Measurements from ENCODE around the gene GNA15.
A peak's percentile ranks its signal among the peaks of the same experiment; 100 is the strongest.

The GNA15 gene

GRCh38 chr19:3106509-3107141 is 29.2 kb upstream of the GNA15 start:
- no peak for DNase-seq

GRCh38 chr19:3107658-3108057 is 28.2 kb upstream of the GNA15 start:
- no peak for DNase-seq

DNA sequence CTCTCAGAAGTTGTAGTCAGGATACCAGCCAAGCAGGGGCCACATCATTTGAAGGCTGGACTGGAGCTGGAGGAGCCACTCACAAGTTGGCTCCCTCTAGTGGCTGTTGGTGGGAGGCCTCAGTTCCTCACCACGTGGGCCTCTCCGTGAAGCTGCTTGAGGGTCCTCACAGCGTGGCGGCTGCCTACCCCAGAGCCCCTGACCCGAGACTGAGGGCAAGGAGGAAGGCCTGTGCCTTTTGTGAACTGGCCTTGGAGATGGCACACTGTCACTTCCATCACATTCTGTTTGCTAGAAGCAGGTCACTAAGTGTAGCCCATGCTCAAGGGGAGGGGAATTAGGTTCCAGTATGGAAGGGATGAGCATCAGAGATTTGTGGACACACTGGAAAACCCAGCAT is 27.1 kb upstream of the GNA15 start:
- DNase-seq: peak; percentile 77

DNA sequence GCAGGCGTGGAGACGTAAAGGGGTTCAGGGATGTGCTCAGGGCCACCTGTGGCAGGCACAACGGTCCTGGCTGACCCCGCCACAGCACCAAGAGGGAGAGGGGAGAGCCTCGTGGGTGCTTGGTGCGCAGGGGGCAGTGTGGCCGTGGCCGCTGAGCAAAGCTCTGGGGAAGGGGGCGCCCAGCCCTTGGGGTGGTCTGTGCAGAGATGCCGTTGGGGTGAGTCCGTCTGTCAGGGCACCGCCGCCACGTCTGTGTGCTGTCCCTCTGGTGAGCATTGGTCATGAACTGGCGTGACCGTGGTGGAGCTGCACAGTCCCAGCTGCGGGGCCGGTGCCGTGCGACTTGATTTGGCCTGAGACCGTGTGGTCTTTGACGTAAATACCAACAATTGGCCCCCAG is 26.3 kb upstream of the GNA15 start:
- no peak for DNase-seq

DNA sequence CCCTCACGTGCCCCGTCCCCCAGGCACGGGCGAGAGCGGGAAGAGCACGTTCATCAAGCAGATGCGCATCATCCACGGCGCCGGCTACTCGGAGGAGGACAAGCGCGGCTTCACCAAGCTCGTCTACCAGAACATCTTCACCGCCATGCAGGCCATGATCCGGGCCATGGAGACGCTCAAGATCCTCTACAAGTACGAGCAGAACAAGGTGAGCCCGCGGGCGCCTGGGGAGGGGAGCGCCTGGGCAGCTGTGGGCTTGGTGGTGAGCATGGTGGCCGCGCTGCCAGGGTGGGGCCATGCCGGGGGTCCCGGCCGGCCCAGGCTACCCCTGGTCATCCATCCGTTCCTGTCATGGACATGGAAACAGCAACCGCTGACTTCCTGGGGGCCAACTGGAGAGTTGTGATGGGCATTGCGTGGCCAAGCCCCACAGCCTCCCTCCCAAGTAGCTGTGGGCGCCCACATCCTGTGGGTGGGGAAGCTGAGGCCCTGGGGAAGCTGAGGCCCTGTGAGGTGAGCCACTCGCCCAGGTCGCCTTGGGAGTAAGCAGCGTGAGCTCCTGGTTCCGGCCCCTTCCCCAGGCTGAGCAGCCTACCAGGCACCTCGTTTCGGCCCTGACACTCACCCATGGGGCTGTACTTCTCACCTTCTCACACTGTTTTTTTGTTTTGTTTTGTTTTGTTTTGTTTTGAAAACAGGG is 25.6 kb upstream of the GNA15 start:
- DNase-seq: peak; percentile 24

DNA sequence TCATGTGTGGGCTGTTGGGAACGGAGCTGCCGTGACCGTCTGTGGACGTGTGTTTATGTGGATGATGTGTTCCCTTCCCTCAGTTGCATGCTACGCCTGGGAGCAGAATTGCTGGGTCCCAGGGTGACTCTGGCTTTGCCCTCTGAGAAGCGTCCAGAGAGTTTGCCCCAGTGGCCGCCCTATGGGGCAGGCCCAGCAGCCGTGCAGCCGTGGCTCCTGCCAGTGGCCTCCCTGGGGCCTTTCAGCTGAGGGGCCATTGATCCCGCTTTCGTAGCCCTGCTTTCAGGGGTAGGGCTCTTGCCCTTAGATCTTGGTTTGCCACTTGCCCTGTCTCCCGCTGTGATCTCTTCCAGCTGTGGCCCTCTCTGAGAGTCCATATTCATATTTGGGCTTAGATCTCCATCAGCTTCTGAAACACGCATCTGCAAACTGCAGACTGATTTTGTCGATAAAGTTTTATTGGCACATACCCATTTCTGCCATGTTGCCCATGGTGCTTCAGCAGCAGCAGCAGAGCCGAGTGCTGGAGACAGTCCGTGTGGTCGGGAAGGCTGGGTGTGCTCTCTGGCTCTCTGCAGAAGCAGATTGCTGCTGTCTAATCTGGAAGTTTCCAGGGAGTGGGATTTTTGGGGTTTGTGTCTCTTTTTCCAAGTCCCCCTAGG is 24.1 kb upstream of the GNA15 start:
- no peak for DNase-seq

DNA sequence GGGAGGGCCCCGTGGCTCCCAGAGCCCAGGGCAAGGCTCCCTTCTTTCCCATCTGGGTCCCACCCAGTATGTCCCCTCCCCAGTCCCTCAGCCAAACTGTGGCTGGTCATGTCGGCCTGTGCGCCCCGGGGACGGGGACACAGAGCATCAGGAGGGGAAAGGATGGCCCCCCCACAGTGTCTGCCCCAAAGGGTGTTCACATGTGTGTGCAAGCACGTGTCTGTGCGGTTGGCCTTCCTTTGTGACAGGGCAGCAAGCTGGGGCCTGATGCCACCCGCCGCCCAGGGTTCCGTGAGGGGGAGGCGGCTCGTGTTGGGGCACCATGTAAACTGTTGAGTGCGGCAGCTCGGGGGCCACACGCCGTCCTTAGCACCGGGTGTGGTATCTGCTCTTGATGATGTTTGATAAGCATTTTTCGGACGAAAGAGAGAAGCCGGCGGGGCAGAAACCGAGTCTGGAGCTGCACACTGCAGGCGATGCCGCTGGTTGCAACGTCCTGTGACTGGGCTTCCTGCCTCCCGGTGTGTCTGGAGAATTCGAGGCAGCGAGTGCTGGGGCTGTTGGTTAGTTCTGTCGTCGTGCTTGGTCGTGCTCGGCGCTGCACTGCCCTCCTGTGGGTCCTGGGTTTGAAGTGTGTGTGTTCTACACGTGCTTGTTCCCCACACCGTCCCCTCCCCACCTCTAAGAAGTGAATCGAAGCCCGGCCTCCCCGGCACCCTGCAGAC is 23.3 kb upstream of the GNA15 start:
- DNase-seq: no peak

- no peak for DNase-seq
These were observed 22.5 kb upstream of the GNA15 start for GRCh38 chr19:3113100-3114017.

- no peak for DNase-seq
These were observed 21.7 kb upstream of the GNA15 start for GRCh38 chr19:3114018-3114726.

- DNase-seq: no peak
These were observed 21.0 kb upstream of the GNA15 start for GRCh38 chr19:3114811-3115210.

DNA sequence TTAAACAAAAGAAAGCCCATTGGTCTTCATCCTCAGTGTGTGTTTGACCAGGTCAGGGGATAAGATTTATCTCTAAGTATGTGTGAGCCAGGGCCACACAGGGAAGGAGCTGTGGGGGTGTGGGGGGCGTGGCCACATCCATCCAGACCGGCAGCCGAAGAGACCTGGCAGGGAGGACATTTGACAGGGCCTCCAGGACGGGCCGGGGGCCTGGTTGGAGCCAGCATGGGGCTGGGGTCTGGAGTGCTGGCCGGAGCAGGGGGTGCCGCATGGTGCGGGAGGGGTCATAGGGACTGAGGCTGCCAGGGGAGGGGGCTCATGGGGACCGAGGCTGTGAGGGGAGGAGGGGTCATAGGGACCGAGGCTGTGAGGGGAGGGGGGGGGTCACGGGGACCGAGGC is 20.4 kb upstream of the GNA15 start:
- no peak for DNase-seq

DNA sequence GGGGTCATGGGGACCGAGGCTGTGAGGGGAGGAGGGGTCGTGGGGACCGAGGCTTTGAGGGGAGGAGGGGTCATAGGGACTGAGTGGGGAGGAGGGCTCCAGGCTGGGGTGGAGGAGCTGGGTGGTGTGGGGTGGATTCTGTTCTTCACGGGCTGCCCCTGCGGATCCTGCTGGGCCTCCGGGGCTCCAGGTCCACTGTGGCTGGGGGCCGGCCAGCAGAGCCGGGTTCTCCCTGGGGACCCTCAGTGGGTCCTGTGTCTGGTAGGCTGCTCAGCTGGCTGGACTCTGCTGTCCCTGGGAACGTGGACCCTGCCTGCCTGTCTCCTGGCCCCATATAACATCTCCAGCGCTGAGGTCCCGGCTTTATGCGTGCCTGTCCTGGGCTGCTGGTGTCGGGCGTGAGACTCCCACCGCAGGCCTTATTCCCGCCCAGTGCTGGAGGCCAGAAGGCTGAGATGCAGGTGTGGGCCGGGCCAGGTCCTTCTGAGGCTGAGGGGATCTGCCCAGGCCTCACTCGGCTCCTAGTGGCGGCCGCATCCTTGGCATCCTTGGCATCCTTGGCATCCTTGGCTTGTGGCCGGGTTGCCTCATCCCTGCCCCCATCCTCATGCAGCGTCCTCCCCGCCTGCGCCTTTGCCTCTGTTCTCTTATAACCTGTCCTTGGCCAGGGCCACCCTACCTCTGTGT is 19.8 kb upstream of the GNA15 start:
- no peak for DNase-seq

DNA sequence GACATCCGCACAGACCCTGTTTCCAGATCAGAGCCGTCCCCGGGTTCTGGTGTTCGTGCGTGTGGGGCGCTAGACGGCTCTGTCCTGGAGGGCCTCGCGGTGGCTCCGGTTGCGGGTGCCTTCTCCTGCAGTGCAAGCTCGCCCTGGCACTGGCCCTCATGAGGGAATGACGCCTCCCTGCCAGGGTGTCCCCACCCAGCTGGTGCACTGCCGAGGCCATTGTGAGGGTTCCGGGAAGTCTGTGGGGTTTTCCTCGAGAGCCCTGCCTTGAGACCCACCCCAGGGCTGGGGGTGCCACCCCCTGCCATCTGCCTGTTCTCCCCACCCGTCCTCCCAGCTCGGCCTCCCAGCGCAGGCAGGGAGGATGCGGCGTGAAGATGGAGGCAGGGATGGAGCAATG is 19.2 kb upstream of the GNA15 start:
- no peak for DNase-seq

GRCh38 chr19:3117716-3118115 is 18.1 kb upstream of the GNA15 start:
- DNase-seq: no peak

DNA sequence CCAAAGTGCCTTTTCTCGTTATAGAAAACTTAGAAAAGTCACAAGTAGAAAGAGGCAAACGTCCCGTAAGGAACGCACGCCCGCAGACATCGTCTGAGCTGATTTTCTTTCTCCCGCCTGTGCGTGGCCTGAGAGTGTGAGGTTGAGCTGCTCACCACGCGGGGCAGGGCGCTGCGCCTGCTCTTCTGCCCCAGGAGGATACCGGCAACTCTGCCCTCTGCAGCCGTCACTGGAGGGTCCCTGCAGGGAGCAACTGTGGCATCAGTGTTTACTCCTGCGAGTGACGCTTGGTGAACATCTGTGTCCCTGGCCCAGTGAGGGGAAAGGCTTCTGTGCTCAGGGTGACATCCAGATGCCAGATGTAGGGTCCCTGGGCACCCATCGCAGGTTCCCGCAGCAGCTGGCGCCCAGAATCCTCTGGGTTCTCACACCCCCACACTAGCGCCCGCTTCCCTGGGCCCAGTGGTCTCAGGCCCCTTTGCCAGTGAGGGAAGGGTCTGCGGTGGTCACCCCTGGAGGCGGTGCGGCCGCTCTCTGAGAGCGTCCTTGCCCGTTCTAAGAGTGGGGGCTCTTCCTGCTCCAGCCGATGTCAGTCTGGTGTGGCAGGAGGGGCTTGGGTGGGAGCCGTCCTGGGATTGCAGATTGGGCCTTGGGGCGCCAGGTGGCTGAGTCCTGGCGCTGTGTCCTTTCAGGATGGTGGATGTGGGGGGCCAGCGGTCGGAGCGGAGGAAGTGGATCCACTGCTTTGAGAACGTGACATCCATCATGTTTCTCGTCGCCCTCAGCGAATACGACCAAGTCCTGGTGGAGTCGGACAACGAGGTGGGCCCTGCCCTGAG is 17.4 kb upstream of the GNA15 start:
- DNase-seq: no peak

DNA sequence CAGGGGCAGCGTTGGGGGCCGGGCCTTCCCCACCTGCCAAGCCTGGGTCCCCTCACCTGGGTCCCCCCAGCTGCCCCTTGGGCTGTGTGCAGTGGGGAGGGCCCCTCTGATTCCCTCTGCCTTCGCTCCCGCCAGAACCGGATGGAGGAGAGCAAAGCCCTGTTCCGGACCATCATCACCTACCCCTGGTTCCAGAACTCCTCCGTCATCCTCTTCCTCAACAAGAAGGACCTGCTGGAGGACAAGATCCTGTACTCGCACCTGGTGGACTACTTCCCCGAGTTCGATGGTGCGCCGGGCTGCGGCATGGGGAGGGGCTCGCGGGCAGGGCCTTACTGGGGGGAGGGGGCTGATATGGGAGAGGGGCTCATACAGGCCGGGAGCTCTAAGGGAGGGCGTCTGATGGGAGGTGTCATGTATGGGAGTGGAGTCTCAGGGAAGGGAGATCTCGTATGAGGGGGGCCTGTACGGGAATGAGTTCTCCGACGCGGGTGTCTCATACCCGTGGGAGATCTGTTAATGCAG is 16.7 kb upstream of the GNA15 start:
- DNase-seq: no peak

DNA sequence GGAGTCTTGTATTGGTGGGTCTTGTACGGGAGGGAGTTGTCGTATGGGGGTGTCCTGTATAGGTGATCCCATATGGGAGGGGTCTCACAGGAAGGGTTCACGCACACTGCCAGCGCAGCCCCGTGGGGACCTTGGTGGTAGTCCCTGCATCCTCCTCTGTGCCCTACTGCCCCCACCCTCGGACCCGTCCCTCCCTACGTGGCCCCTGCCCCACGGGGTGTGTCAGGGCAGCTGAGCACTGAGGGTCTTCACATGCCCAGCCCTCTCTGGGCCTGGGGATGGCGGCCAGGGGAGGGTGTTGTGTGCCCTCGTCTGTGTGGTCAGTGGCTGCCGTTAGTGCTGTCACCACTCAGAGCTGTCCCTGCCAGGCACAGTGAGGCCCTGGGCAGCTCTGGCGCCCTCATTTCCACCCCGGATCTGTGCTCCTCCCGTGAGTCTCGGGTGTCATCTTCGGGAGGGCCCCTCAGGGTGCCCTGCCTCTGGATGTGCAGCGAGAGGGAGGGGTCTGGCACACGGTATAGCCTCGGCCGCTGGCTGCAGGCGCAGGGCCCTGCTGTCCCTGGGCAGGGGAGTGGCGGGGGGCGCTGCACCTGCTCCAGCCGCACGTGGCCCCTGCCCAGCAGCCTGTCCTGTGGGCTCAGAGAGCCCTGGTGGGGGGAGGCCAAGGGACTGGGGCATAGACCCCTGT is 16.0 kb upstream of the GNA15 start:
- no peak for DNase-seq

DNA sequence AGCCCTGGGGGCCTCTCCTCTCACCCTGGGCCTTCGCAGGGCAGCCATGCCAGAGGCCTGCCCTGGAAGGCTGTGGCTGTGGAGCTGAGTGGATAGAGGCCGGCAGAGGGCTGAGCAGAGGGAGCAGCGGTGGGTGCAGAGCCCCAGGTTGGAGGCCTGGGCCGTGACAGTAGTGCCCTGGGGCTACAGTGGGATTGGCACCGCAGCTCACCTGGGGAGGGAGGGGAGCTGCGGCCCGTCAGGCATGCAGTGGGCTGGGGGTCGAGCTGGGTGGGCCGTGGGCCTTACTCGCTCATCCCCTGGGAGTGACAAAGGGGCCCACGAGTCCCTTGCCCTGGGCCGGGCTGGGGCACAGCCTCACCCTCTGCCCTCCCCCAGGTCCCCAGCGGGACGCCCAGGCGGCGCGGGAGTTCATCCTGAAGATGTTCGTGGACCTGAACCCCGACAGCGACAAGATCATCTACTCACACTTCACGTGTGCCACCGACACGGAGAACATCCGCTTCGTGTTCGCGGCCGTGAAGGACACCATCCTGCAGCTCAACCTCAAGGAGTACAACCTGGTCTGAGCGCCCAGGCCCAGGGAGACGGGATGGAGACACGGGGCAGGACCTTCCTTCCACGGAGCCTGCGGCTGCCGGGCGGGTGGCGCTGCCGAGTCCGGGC is 15.1 kb upstream of the GNA15 start:
- no peak for DNase-seq

DNA sequence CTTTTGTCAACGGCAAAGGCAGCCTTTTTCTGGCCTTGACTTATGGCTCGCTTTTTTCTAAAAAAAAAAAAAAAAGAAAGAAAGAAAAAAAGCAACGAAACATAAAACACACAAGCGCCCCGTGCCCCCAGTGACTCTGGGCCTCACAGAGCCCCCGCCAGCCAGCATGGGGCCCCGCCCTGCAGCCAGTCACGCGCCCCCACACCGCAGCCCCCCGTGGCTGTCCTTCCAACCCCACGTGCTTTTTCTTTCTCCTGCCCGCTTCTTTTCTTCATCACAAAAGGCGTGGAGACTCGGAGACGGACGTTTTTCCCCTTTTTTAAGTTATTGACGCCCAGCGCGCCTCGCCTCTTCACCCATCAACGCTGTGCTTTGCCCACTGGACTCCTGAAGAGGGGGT is 14.4 kb upstream of the GNA15 start:
- no peak for DNase-seq

Measured in CD4-positive, alpha-beta T cell treated with Interleukin-17A for 1 hour (primary cell).